Psoas muscle (tissue), 8 donors: Measurements from ENCODE around the gene PRSS38. TPM values are rescaled to one million over a fixed set of nuclear protein-coding genes. Genes with fewer than 3 reads are reported as not detected.

ENCODE experiments used
- ATAC-seq, 4 donors: fragments of 200-7000 bp; cut with Tn5 transposase; one replicate each; pipeline ENCODE4 v1.9.1; 2020; ENCODE audit warnings: moderate library complexity in 3 of 4, mild to moderate bottlenecking in 2 of 4
- DNase-seq, 2 donors: peaks; one replicate each; pipeline ENCODE4 v3.0.0-alpha.2; 2020
- H3K27ac ChIP-seq: fragments of 200-600 bp; one replicate; pipeline ENCODE4 v1.8.0; 2022
- H3K27me3 ChIP-seq, 3 donors: fragments of 200-600 bp in 1 of 3; one replicate each; pipeline versions ENCODE4 v1.6.1 to v1.8.0; 2013 to 2022; ENCODE audit warnings: low read length in 2 of 3, mild to moderate bottlenecking in 2 of 3, moderate library complexity in 1 of 3; ENCODE audit not compliant: insufficient read depth in 3 of 3
- H3K36me3 ChIP-seq, 2 donors: fragments of 200-600 bp in 1 of 2; one replicate each; pipeline versions ENCODE4 v1.6.1 to v1.8.0; 2013 to 2022; ENCODE audit warnings: low read depth in 1 of 2, mild to moderate bottlenecking in 1 of 2, moderate library complexity in 1 of 2; ENCODE audit not compliant: insufficient read depth in 1 of 2
- H3K4me1 ChIP-seq: fragments of 200-600 bp; one replicate; pipeline ENCODE4 v1.8.0; 2022
- H3K4me3 ChIP-seq: fragments of 200-600 bp; one replicate; pipeline ENCODE4 v1.8.0; 2022; ENCODE audit warnings: mild to moderate bottlenecking
- H3K9me3 ChIP-seq: fragments of 200-600 bp; one replicate; pipeline ENCODE4 v1.8.0; 2022
- CTCF ChIP-seq: fragments of 200-600 bp; IDR thresholded peaks from one replicate; pipeline ENCODE4 v1.8.0; 2022; ENCODE audit warnings: antibody characterized with exemption
- WGBS, 3 donors: extraction: QIAGEN DNeasy Blood & Tissue Kit; methylation state at CpG; one replicate each; pipeline versions ENCODE4 v1.1.6 to v1.1.7; 2013; 5-methylcytosine and 5-hydroxymethylcytosine counted together
- intact Hi-C, 2 donors: fragments of 100-400 bp; cut with DNase I; formaldehyde crosslinking; loops; one replicate each; pipeline versions ENCODE4 v1.11.0 to v1.14.2; 2022
- polyA plus RNA-seq, 3 donors: library from polyadenylated mRNA; stranded (reverse); fragments of 200-250 nt; gene quantifications; one replicate each; pipeline ENCODE4 v1.2.3, GENCODE V29; 2013
- total RNA-seq, 4 donors: library from RNA; stranded (reverse); fragmentation: NEBNext Ultra II Directional in 2 of 4; extraction: Animal tissue kit (Norgen Biotek cat#: 25700) in 2 of 4; gene quantifications; one replicate each; pipeline versions ENCODE4 v1.2.1 to v1.2.4, GENCODE V29; 2021 to 2023
- donor health status: healthy with polysubstance abuse.
- donor health status: DM: no; HTN: no; CAD: no; lungs with moderate emphysema.
- donor health status: Bipolar disorder and iron deficiency.
- donor health status: healthy.
- donor health status: DM: yes; HTN: yes; CAD: no.
- donor health status: DM: no; HTN: no; CAD: no.
- donor health status: DM: no; HTN: no; CAD: no.
- donor health status: DM: yes; HTN: yes; CAD: no.

The PRSS38 gene
- total and polyA plus RNA-seq, 7 donors, result not detected

- WGBS, 3 donors, result 46 to 64% (median 53%) methylated on average over 33 to 40 of the region's 40 CpGs
- no peak for TF ChIP-seq CTCF
These were observed 72.4 kb downstream of the PRSS38 start for GRCh38 chr1:227887697-227888403.

GRCh38 chr1:227888404-227889046, 73.0 kb downstream of the PRSS38 start:
- Histone ChIP-seq H3K27ac (no peak overlapping the region), H3K4me1 (peaks cover 8% of the 10 kb centered on the region), H3K27me3 (peaks cover 0 to 5% (median 0%) of the 10 kb centered on the region in 3 donors), H3K9me3 (no peaks in the 10 kb centered on the region), H3K4me3 (no peak overlapping the region), H3K36me3 (no peaks in the 10 kb centered on the region)
- no peak for ATAC-seq
- no peak for TF ChIP-seq CTCF
- 91 to 94% (median 93%) methylated on average over 7 to 8 of the region's 8 CpGs for WGBS, 3 donors
- intact Hi-C loops, result no loop called here
- DNase-seq, result peak in 1 of 2 donors; percentile 40

More at GRCh38 chr1:227887697-227888403, 72.4 kb downstream of the PRSS38 start:
- Histone ChIP-seq H3K9me3 (no peaks in the 10 kb centered on the region), H3K27me3 (peaks cover 0 to 5% (median 0%) of the 10 kb centered on the region in 3 donors), H3K4me1 (peaks cover 8% of the 10 kb centered on the region), H3K4me3 (peak overlapping the region; percentile 53), H3K36me3 (no peaks in the 10 kb centered on the region), H3K27ac (peak overlapping the region; percentile 60)
- peak in 2 of 4 donors; percentile 23 to 59 for ATAC-seq
- peak; percentile 35 to 77 for DNase-seq
- intact Hi-C loops, result no loop called here

GRCh38 chr1:227889047-227889862, 73.8 kb downstream of the PRSS38 start:
- Histone ChIP-seq H3K4me3 (no peak overlapping the region), H3K27ac (no peak overlapping the region), H3K4me1 (peaks cover 8% of the 10 kb centered on the region), H3K36me3 (no peaks in the 10 kb centered on the region), H3K9me3 (no peaks in the 10 kb centered on the region), H3K27me3 (peaks cover 0 to 5% (median 0%) of the 10 kb centered on the region in 3 donors)
- WGBS, 3 donors, result 62 to 70% (median 66%) methylated on average over 14 of the region's 14 CpGs
- ATAC-seq, result no peak
- DNase-seq, result peak in 1 of 2 donors; percentile 39
- TF ChIP-seq CTCF, result no peak
- intact Hi-C loops, result no loop called here

GRCh38 chr1:227889863-227890405, 74.5 kb downstream of the PRSS38 start:
- ATAC-seq (no peak), DNase-seq (no peak)
- H3K36me3 ChIP-seq, result no peaks in the 10 kb centered on the region
- H3K9me3 ChIP-seq, result no peaks in the 10 kb centered on the region
- H3K27me3 ChIP-seq, result peaks cover 0 to 5% (median 0%) of the 10 kb centered on the region in 3 donors
- H3K4me1 ChIP-seq, result peaks cover 8% of the 10 kb centered on the region
- intact Hi-C loops, result no loop called here
- no peak overlapping the region for H3K4me3 ChIP-seq
- H3K27ac ChIP-seq, result no peak overlapping the region
- WGBS, 3 donors, result 83 to 85% (median 85%) methylated on average over 13 of the region's 13 CpGs
- TF ChIP-seq CTCF, result no peak
